Sigmoid colon (tissue), 4 donors: ENCODE data around the gene BSG.

Experiments used
- CTCF ChIP-seq, 4 experiments: fragments of 450-650 bp in 3 of 4; fragments of 200-600 bp in 1 of 4; IDR thresholded peaks; one replicate each; pipeline ENCODE4 v1.5.1; 2016 to 2019; ENCODE audit warnings: antibody characterized with exemption in 4 of 4, mild to moderate bottlenecking in 3 of 4, moderate library complexity in 2 of 4
- EP300 ChIP-seq, 4 donors: sonication (generic); formaldehyde crosslinking; IDR thresholded peaks; one replicate each; pipeline ENCODE4 v1.6.1; 2017; ENCODE audit warnings: antibody characterized with exemption in 4 of 4
- POLR2AphosphoS5 ChIP-seq, 4 donors: sonication (generic); formaldehyde crosslinking; IDR thresholded peaks; one replicate each; pipeline ENCODE4 v1.6.1; 2017; ENCODE audit warnings: antibody characterized with exemption in 4 of 4

GRCh38 chr19:616062-616700 is 43.8 kb downstream of the BSG start:
- TF ChIP-seq CTCF (IDR thresholded peaks at IDR 0.05) (no peak), EP300 (IDR thresholded peaks at IDR 0.05) (no peak), POLR2AphosphoS5 (IDR thresholded peaks at IDR 0.05) (no peak)
